PC-9 (cell line): Measurements from ENCODE around the gene KAT7.

ENCODE experiments used
- CTCF ChIP-seq: fragments of 200-600 bp; sonication (generic); conservative IDR thresholded peaks from 2 replicates; pipeline ENCODE4 v1.6.1; 2017; ENCODE audit warnings: mixed run types, antibody characterized with exemption, mild to moderate bottlenecking, moderate library complexity
- EZH2 ChIP-seq: fragments of 200-600 bp; sonication (generic); IDR thresholded peaks from 2 replicates; pipeline ENCODE4 v1.8.0; 2017; ENCODE audit warnings: antibody characterized with exemption, low read depth

DNA sequence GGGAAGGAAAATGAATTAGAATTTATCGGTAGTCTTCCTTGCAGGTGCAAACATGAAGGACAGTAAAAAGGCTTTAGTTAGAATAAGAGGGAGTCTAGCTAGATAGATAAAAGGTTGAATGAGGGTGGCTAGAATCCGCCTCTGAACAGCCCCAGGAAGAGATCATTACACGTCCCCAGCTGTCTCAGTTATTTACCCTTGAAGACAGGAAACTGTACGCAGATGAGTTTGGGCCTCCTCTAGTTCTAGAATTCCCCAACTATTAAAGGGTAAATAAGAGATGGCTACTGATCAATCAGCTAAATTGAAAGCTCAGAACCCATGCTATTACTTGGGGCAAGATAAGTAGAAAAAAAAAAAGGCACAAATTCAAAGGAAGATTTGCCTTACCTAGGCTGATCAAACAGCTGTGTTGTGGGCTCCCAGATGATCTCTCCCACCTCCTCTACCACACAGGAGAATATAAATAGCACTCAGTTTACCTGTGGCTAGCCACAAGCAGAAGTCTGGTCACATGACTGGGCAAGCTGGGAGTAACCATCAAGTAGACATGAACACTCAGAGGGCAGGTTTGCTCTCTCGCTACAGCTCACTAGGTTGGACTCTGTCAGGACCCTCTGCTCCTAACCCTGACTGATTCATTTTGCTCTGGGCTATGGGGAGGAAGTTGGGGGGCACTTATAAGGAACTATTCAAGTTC lies 41.5 kb upstream of the KAT7 start:
- TF ChIP-seq CTCF = no peak
- TF ChIP-seq EZH2 = no peak
